ENCODE measurements around the gene SP2. TPM values are rescaled to one million over a fixed set of nuclear protein-coding genes. Genes with fewer than 3 reads are reported as not detected.
A peak's percentile ranks its signal among the peaks of the same experiment; 100 is the strongest.

SP2 gene
- total RNA-seq, 6 donors from 2014 or later = 7.6 to 19.4 (median 13.1) TPM

- H3K27ac ChIP-seq = peak overlapping the region; percentile 55 to 86 (median 72)
- WGBS, 2 donors = 71 to 73% methylated on average over 8 to 9 of the region's 9 CpGs
- H3K4me3 ChIP-seq = no peak overlapping the region
- H3K36me3 ChIP-seq = no peaks in the 10 kb centered on the region
- ATAC-seq (ENCODE audit: low FRiP score in 2 of 2) = no peak
- no peaks in the 10 kb centered on the region for H3K27me3 ChIP-seq
- no peak for DNase-seq
- no peak for TF ChIP-seq POLR2A (IDR thresholded peaks at IDR 0.05)
- no peak for TF ChIP-seq CTCF (IDR thresholded peaks at IDR 0.05)
- TF ChIP-seq EP300 (IDR thresholded peaks at IDR 0.05) = no peak
- TF ChIP-seq POLR2AphosphoS5 (IDR thresholded peaks at IDR 0.05) = no peak
- peaks cover 25 to 45% (median 34%) of the 10 kb centered on the region in 4 donors for H3K4me1 ChIP-seq
- H3K9me3 ChIP-seq = no peaks in the 10 kb centered on the region
These were observed 12.2 kb upstream of the SP2 start for GRCh38 chr17:47883589-47884426.

DNA sequence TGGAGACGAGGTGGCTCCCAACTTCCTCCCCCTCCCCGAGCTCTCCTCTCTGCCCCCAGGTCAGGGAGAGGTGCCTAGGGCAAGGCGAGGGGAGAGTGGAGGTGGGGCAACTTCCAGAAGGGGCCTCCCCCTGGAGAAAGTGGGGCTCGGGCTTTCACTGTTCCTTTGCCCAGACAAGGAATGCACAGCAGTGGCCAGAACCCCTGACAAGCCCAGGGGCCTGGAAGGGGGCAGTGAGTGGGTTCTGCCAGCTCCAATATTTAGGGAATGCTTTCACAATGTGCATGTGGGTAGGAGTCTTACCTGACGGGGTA lies 11.7 kb upstream of the SP2 start:
- DNase-seq (no peak), ATAC-seq (ENCODE audit: low FRiP score in 2 of 2) (no peak)
- no peaks in the 10 kb centered on the region for H3K9me3 ChIP-seq
- H3K27ac ChIP-seq = peak overlapping the region in 2 of 4 donors; percentile 84 to 86
- no peaks in the 10 kb centered on the region for H3K36me3 ChIP-seq
- H3K4me3 ChIP-seq = no peak overlapping the region
- no peaks in the 10 kb centered on the region for H3K27me3 ChIP-seq
- peaks cover 25 to 45% (median 34%) of the 10 kb centered on the region in 4 donors for H3K4me1 ChIP-seq
- TF ChIP-seq EP300 (IDR thresholded peaks at IDR 0.05) (no peak), CTCF (IDR thresholded peaks at IDR 0.05) (no peak), POLR2AphosphoS5 (IDR thresholded peaks at IDR 0.05) (no peak), POLR2A (IDR thresholded peaks at IDR 0.05) (no peak)
- WGBS, 2 donors = 34 to 35% methylated on average over 5 of the region's 5 CpGs

DNA sequence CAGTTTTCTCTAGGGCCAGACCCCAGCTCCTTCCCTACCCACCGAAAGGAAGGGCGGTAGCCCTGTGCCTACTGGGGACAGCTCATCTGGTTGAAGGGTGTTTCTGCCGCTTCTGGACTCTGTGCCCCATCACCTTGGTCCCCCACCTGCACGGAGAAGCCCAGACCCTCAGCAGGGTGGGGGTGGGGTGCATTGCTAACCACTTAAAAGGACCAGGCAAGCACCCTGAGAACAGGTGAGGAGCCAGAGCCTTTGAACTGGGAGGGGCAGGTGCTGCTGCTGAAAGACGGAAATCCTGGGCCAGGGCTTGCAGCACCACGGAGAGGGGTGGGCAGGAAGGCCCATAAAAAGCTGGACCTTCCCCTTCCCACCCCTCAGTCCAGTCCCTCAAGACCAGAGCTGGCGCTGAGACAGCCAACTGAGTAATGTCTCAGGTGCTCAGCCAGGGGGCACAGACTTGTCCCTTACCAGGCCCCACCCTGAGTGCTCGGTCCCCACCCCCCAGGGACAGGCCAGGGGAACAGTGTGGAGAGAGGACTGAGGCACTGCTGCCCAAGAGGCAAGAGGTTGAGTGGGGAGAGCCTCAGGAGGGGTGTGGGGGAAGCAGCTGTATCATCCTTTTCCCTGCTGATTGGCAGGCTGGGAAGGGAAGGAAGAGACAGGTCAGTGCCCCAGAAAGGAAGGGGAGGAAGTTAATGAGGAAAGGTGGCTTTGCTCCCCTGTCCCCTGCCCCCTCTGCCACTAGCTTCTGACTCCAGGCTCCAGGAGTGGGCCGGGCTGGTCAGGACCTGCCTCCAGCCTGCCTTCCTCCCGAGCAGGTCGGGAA lies 10.9 kb upstream of the SP2 start:
- no peaks in the 10 kb centered on the region for H3K27me3 ChIP-seq
- H3K36me3 ChIP-seq = no peaks in the 10 kb centered on the region
- H3K4me1 ChIP-seq = peaks cover 25 to 48% (median 36%) of the 10 kb centered on the region in 4 donors
- no peaks in the 10 kb centered on the region for H3K9me3 ChIP-seq
- ATAC-seq (ENCODE audit: low FRiP score in 2 of 2) (no peak), DNase-seq (no peak)
- 57 to 61% methylated on average over 7 to 11 of the region's 11 CpGs for WGBS, 2 donors
- no peak for TF ChIP-seq POLR2AphosphoS5 (IDR thresholded peaks at IDR 0.05)
- no peak for TF ChIP-seq EP300 (IDR thresholded peaks at IDR 0.05)
- no peak for TF ChIP-seq POLR2A (IDR thresholded peaks at IDR 0.05)
- TF ChIP-seq CTCF (IDR thresholded peaks at IDR 0.05) = no peak
- no peak overlapping the region for H3K4me3 ChIP-seq
- H3K27ac ChIP-seq = peak overlapping the region in 2 of 4 donors; percentile 59 to 84

DNA sequence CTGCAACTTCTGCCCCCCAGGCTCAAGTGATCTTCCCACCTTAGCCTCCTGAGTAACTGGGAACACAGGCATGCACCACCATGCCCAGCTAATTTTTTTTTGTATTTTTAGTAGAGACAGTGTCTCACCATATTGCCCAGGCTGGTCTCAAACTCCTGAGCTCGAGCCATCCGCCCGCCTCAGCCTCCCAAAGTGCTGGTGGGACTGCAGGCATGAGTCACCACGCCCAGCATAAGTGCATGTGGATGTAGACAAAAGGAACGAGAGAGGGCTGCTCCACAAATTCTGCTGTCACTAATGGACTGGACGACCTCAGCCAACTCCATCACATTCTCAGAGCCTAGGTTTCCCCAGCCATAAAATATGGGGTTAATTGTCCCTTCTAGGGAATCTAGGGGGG lies 7.7 kb upstream of the SP2 start:
- no peaks in the 10 kb centered on the region for H3K9me3 ChIP-seq
- TF ChIP-seq CTCF (IDR thresholded peaks at IDR 0.05) (no peak), POLR2A (IDR thresholded peaks at IDR 0.05) (no peak), POLR2AphosphoS5 (IDR thresholded peaks at IDR 0.05) (no peak), EP300 (IDR thresholded peaks at IDR 0.05) (no peak)
- H3K4me1 ChIP-seq = peaks cover 13 to 30% (median 21%) of the 10 kb centered on the region in 4 donors
- WGBS, 2 donors = 75 to 93% methylated on average over 6 of the region's 6 CpGs
- H3K4me3 ChIP-seq = no peak overlapping the region
- DNase-seq (no peak), ATAC-seq (ENCODE audit: low FRiP score in 2 of 2) (no peak)
- no peaks in the 10 kb centered on the region for H3K27me3 ChIP-seq
- H3K36me3 ChIP-seq = no peaks in the 10 kb centered on the region
- H3K27ac ChIP-seq = no peak overlapping the region

All from upper lobe of left lung (tissue), 6 donors.